HG03060 (cell line): ENCODE data around the gene TMEM240.
"Not testable (repeated sequence)": the region's sequence is repeated elsewhere in the genome, so short reads cannot be mapped to it uniquely, and the experiment has no call there.

ENCODE experiments used
- ATAC-seq: cut with Tn5 transposase; IDR thresholded peaks from one replicate; pipeline ENCODE4 v1.9.1; 2021; ENCODE audit warnings: low read depth, moderate number of reproducible peaks; ENCODE audit not compliant: unreplicated experiment

Gene TMEM240

DNA sequence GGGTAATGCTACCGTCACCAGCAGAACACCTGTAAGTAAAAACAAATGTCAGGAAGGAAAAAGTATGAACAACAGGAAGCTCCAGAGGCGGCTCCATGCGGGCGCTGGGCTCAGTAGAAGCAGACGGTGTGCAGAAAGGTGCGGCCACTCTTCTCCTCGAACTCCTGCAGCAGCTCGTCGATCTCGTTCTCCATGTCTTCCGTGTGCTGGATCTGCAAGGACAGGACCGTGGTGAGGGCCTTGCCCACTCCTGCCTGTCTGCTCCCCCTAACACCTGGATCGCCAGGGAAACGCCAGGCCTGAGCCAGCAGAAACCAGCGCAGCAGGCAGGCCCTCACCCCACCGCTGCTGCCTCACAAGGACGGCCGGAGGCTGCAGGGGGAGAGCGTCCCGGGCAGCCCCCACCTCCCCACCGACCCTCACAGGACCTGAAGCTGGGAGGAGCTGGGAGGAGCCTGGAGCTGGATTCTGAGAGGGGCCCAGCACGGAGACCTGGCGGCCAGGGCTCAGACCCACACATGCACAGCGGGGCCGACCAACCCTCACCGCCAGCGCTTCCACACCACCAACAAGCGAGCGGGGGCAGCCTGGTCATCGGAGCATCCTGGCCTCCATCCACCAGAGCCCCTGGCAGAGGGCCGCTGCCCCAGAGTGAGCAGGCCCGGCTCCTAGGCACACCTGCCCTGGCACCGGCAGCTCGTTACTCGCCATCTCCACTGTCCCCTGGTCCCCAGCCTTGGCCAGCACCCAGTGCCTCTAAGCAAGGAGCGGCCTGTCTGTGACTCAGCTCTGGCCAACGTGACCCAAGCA is 1.7 kb upstream of the TMEM240 start:
- no peak for ATAC-seq

DNA sequence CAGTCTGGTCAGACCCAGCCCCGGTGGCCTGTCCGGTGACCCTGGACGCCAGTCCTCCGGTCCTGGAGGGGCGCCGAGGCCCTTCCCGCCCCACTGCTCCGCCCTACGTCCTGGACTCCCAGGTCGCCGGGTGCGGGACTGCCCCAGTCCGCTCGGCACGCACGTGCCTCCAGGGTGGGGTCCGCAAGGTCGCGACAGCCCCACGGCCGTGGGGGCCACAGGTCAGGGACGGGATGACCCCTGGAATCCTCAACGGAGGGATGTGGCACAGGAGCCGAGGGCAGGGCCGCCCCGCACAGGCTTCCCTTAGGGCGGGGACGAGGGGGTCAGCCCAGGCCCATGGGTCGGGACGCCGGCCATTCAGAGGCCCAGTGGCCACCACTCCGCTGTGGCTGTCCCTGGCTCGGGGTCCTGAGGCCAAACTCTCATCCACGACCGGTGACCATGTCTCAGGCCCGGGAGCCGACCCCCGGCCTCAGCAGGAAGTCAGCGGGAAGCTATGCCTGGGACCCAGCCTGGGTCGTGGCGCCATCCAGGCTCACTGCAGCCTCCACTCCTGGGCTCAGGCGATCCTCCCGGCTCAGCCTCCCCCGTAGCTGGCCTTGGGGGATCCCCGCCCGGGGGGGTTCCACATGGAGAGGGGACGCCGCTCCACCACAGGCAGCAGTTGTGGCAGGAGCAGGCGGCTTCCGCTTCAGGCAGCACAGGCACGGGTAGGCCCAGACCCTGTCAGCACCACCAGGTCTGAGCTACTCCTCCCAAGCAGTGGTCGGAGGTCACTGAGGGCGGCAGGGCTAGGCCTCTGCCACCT is 599 bp upstream of the TMEM240 start:
- ATAC-seq = no peak

DNA sequence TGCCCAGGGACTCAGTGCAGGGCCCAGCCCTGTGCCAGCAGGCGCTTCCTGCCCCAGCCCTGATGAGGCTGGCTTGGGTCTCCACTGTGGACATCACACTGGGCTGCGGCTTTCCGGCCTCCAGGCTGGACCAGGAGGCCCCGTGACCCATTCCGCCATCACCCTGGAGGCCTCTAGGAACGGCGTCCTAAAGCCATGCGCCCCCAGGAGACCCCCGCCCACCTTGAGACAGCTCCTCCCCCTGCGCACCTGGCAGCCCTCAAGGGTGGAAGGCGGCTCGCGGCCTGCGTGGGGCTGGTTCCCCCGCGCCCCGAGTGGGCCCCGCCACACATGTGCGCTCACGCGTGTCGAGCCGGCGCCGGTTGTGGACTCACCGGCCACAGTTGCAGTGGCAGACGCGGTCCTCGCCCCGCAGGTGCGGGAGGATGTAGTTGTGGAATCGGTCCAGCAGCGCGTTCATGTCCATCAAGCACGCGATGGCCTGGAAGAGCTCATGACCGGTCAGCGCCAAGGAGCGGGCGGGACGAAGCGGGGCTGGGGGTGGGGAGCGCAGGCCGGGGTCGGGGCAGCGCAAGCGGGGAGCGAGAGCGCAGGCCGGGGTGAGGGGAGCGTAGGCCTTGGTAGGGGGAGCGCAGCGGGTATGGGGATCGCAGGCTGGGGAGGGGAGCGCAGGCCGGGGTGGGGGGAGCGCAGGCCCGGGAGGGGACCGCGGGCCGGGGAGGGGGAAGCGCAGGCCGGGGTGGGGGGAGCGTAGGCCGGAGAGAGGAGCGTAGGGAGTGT is 924 bp downstream of the TMEM240 start:
- ATAC-seq = no peak

DNA sequence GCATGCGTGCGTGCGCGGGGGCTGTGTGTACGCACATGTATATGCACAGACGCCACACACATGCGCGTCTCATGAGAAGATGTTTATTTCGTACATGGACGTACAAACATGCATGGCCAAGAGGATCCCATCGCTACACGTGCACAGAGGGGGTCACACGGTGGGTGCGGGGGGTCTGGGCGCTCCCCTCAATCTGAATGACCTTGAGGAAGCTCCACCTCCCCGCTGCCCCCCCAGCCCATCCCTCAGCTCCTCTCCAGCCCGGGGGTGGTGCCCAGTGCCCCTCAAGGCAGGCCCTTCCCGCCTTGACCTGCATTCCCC is 1.5 kb downstream of the TMEM240 start:
- no peak for ATAC-seq

DNA sequence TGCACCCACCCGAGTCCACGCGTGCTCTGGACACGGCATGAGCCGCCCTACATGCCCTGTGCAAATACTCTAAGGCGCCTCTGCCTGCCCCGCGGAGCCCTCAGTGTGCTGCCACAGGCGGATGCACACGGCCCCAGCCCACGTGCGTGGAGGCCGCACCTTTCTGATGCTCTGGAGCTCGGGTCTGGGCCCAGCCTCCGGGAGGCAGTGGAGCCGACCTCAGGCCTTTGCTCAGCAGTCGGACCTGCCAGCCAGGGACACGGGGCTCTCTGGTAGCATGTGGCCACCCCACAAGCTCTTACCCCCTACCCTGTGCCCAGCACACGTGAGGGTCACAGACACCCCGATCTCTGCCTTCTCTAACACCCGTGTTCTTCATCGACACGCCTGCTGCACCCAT is 2.1 kb downstream of the TMEM240 start:
- ATAC-seq = no peak

DNA sequence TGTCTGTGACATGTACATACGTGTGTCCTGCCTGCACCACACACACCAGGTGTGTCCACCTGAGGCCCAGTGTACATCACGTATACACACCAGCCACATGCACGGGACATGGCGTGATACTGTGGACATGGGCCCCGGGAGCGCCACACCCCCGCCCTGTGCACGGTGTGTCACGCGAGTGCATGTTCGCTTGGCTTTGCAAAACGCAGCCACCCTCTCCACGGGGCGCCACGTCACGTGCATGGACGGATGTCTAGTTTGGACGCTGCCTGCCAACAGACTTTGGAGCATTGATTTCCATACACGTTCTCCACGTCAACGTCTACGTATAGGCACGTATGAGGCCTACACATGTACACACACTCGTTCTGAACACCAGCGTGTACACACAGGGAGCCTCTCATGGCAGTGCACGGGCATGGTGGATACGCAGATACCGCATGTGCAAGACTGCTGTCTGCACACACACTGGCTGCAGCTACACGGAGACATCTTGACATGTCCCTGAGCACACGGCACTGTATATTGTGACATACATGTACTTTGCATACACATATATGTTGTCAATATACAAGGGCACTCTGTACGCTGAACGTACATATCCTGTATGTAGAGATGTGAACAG is 2.7 kb downstream of the TMEM240 start:
- no peak for ATAC-seq

DNA sequence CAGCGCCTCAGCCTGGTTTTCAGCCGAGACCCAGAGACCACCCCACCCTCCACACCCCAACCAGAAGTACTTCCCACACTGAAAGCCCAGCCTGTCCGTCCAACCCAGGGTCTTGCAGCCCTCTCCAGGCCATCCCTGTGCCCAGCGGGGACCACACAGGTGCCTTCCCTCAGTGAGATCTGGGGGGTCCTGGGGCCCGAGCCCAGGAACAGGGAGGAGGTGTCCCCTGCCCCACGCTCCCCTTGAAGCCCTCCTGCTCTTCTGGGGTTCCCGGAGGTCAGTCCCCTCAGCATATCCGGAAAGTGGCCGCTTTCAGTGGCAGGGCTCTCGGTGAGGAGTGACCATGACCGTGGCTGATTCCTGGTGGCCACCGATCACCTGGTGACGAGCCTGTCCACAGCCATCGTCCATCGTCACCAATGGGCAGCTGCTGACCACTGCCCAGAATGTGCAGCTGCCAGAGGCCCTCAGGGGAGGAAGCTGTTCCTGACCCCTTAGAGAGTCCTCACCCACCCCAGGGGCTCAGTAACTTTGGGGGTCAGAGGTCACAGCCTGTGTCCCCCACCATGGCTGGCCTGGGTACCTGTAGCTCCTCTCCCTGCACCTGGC is 3.4 kb downstream of the TMEM240 start:
- ATAC-seq = no peak

DNA sequence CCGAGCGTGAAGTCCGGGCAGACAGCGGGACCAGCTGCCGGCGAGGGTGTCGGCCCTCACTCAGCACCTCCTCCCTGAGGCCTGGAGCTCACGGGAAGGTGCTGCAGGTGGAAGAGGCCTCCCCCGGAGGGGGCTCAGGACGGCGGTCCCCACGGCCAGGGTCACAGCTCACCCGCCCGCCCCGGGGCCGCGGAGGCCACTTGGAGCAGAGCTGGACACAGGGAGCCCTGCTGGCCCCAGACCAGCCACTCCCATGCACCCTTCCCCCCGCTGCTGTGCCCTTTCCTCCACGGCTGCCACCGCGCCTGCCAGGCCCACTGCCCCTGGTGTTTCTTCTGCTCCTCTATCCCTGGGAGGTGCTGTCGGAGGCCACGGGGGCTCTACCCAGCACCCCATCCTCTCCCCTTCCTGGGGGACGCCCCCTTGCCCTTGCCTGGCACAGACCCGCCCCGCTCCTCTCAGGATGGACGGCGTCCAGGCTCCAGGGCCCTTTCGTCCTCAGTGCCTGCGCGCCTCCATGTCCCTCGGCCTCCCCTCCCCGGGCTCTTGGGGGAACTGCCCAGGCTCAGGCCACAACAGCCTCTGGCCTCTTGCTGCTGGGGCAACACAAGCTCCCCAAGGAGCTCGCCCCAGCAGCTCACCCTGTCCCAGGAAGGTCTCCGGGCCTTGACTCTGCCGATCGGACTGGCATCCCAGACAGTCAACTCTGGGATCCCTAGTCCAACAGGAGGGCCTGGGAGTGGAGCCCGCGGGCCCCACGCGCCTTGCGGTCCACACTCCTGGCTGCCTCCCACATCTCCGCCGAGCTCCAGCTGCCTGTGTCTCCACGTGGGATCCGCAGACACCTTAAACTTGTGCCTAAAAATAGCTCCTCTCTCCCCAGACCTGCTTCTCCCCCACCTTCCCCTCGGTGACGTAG is 4.1 kb downstream of the TMEM240 start:
- no peak for ATAC-seq

DNA sequence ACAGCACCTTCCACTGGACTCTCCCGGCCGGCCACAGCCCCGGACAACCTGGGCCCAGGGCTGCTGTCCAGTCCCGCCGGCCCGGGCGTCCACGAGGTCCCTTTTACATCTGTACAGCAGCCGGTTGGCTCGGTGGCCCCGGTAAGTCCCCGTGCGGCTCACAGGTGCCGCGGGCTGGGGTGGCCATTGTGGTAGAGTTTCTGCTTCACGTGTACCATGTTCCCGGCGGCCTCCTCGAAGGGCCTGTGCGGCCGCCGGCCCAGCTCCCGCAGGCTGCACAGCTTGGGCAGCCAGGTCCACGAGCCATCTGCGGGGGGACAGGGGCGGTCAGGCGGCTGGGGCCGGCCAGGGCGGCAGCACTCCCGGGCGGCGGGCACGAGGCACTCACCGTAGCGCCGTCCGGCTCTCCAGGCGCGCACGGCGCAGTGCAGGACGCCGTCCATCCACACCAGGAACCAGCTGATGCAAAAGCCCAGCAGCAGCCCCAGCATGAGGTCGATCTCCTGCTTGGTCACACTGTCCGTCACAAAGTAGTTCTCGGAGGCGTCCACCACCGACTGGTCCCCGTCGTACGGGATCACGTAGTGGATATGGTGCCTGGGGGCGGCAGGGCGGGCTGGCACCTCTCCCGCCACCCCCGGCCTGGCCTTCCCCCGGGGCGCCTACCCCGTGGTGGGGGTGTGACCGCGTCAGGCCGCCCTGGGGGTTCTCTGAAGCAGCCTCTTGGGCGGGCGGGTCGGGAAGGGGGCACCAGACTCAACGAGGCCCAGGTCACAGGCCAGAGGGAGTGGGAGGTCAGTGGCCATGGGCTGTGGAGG is 5.0 kb downstream of the TMEM240 start:
- ATAC-seq = no peak

DNA sequence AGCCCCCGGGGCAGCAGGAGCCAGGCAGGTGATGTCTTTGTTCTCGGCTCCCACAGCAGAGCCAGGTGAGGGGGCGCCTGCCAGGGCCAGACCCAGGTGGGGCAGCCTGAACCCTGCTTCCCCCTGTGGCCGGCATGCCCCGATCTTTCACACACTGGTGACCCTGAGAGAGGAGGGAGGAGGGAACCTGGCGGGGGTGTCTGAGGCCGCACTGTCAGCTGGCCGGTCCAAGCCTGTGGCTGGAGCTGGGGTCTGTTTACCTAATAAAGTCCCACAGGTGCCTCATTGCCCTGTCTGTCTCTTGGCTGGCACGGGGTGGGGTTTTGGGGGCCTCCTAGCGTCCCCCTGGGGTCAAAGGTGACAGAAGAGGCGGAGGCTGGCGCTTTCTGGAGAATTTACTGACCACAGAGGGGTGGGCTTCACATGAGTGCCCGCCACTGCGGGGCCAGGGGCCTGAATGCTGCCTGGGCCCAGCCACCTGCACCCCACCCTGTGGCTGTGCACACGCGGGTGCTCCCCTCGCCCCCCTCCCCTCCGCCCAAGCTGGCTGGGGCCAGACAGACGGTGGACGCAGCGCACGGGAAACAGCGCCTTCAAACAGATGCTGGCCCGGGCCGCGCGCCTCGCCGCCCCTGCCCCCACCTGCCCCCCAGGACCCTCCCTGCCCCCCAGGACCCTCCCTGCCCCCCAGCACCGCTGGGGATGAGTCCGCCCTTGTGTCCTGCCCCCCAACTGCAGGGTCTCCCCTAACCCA is 5.8 kb downstream of the TMEM240 start:
- no peak for ATAC-seq

DNA sequence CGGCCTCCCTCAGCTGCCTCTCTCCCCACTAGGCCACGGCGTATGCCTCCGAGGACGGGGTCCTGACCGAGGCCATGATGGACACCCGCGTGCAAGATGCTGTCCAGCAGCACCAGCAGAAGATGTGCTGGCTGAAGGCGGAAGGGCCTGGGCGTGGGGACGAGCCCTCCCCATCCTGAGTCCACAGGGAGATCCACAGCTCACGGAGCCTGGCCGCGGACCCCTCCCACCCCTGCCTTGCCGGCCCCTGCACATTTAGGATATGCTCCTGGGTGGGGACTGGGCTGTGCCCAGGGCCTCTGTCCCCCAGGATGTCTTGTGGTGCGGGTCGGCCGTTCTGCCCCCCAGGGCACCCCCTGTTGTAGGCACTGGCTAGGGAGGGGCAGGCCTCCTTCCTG is 6.5 kb downstream of the TMEM240 start:
- not testable (repeated sequence) for ATAC-seq

DNA sequence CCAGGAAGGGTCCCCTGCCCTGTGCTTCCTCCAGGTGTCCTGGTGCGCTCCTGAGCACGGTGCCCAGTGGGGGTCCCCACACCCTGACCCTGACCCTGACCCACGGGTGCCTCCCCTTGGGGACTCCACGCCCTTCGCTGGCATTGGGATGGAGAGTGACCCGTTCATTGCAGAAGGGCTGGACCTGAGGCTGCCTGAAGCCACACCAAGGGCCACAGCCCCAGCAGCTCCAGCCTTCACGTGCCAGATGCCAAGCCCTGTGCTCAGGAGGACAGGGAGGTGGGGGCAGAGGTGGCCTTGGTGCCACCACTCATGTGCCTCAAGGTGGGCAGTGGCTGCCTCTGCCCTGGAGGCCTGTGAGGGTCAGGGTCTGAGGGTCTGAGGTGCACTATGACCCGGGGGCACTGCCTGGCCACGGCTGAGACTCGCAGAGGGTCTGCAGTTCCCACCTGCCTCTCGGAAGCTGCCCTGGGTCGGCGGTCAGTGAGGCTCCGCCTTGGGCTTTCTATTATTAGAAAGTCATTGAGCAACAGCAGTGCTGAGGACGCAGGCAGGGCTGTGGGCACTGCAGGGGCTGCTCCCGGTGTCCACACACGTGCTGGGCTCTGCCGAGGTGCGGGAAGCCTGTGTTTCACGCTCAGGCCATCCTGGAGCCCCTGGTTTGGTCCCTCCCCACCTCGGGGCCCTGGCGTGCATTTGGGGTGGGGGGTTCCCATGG is 7.1 kb downstream of the TMEM240 start:
- ATAC-seq = not testable (repeated sequence)

DNA sequence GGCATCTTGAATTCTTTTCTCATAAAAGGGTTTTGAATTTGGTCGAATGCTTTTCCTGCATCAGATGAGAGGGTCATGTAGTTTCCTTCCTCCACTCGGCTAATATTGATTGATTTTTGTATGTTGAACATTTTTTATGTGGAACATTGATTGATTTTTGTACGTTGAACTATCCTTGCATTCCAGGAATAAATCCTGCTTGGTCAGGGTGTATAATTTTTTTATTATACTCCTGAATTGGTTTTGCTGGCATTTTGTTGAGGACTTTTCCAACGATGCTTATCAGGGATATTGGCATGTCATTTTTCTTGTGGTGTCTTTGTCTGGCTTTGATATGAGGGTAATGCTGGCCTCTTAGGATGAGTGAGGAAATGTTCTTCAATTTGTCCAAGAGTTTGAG is 8.5 kb downstream of the TMEM240 start:
- no peak for ATAC-seq

DNA sequence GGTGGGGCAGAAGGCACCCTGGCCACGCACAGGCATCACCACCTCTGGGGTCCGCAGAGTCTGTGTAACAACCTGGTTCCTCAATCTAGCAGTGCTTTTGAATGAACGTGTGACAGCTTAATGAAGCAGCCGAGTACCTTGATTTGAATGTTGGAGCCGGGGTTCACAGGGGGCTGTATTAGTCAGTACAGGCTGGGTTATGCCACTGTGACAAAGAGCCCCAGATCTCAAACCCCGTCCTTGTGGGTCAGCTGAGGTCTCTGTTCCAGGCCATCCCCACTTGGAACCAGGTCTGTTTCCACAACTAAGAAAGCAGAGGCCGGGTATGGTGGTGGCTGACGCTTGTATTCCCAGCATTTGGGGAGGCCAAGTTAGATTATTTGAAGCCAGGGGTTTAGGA is 10.5 kb downstream of the TMEM240 start:
- ATAC-seq = no peak

DNA sequence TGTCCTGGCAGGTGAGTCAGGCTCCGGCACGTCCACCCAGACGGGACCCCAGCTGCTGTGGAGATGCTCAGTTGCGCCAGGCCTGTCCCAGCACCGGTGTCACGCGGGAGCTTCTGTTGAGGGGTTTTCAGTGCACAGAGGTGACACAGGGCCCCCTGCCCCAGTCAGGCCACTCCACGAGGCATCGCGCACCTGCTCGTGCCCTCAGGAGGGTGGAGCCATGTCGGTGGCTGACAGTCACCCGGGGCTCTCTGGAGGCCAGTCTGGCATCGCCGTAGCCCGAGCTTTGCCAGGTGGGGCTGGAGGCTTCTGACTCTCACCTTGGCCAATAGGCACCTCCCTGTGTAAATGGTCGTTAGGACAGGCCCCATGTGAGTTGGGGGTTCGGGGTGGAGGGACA is 11.1 kb downstream of the TMEM240 start:
- ATAC-seq = no peak

DNA sequence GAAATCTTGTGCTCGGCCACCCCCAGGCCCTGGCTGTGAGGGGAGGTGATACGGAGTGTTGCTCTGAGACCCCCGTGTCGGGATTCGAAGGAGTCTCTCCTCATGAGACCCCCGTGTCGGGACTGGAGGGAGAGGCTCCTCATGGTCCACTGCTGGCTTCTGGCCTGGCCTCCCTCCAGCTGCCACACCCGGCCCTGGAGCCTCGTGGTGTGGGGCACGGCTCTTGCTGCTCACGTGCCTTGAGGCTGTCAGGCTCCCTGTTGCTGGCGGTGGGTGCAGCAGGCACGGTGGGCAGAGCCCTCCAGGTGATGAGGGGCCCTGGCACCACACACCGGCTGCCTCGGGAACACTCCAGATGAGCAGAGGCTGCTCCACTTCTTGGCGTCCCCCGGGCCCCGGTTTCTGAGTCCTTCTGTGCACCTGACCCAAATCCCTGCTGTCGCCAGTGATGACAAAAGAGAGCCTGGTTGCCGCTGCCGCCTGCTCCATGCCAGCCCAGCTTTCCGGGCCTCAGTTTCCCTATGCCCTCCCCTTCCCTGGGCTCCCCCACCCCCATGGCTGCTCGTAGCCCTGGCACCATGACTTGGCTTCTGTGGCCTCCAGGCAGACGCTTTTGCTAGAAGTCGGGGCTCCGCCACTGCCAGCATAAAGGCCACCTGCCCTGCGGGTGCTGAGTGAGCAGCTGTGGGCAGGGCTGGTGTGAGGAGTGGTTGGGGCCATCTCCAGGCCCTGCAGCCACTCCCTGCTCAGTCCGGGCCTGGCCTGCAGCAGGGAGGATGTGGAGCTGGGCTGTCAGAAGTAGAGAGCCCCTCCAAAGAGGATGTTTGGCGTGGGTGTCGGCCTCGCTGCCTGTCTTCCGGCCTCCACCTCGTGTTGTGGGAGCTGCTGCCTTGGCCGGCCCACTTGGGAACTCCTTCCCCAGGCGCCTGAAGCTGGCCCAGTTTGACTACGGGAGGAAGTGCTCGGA is 11.8 kb downstream of the TMEM240 start:
- ATAC-seq = no peak
